DMS 273 treated with DMSO at 0.1 percent for 48 hours (cell line): ENCODE results near the gene UPK3BL2.
"Not testable (repeated sequence)": the region's sequence is repeated elsewhere in the genome, so short reads cannot be mapped to it uniquely, and the experiment has no call there.

Source experiments
- DNase-seq: peaks from one replicate; lab custom pipeline; 2025; lab: John Stamatoyannopoulos, UW

The UPK3BL2 gene

GRCh38 chr7:102494026-102494425 lies 49.5 kb downstream of the UPK3BL2 start:
- not testable (repeated sequence) for DNase-seq

GRCh38 chr7:102493220-102493935 lies 50.1 kb downstream of the UPK3BL2 start:
- DNase-seq = not testable (repeated sequence)

- DNase-seq = not testable (repeated sequence)
Observed at GRCh38 chr7:102490529-102491075, 52.9 kb downstream of the UPK3BL2 start.
